22Rv1 (cell line): ENCODE results near the gene BAG2.

Experiments used
- H3K27ac ChIP-seq: fragments of 450-650 bp; 2 replicates; pipeline ENCODE4 v1.5.1; 2017
- CTCF ChIP-seq: fragments of 450-650 bp; IDR thresholded peaks from 2 replicates; pipeline ENCODE4 v1.5.1; 2017; ENCODE audit warnings: mild to moderate bottlenecking
- ZFX ChIP-seq: fragments of 450-650 bp; IDR thresholded peaks from 2 replicates; pipeline ENCODE4 v1.6.1; 2017; ENCODE audit warnings: antibody characterized with exemption, borderline replicate concordance

BAG2 gene

GRCh38 chr6:57195457-57195856 is 23.3 kb downstream of the BAG2 start:
- no peak for TF ChIP-seq CTCF
- TF ChIP-seq ZFX, result no peak
- H3K27ac ChIP-seq, result no peak overlapping the region

GRCh38 chr6:57198926-57199636 is 27.0 kb downstream of the BAG2 start:
- no peak for TF ChIP-seq ZFX
- no peak for TF ChIP-seq CTCF
- peak overlapping the region; percentile 63 for H3K27ac ChIP-seq

- no peak overlapping the region for H3K27ac ChIP-seq
- TF ChIP-seq CTCF (no peak), ZFX (no peak)
These were observed 29.6 kb downstream of the BAG2 start for GRCh38 chr6:57201718-57202117.

- TF ChIP-seq ZFX (no peak), CTCF (no peak)
- H3K27ac ChIP-seq, result no peak overlapping the region
These were observed 33.6 kb downstream of the BAG2 start for GRCh38 chr6:57205550-57206328.

GRCh38 chr6:57207141-57207540 is 35.0 kb downstream of the BAG2 start:
- TF ChIP-seq CTCF (no peak), ZFX (no peak)
- H3K27ac ChIP-seq, result no peak overlapping the region

GRCh38 chr6:57207872-57208271 is 35.7 kb downstream of the BAG2 start:
- TF ChIP-seq ZFX (no peak), CTCF (no peak)
- H3K27ac ChIP-seq, result no peak overlapping the region

GRCh38 chr6:57209030-57209429 is 36.9 kb downstream of the BAG2 start:
- TF ChIP-seq ZFX (no peak), CTCF (no peak)
- H3K27ac ChIP-seq, result no peak overlapping the region
